K562 (cell line): ENCODE data around the gene KPNA1.

Source experiments
- FUS ChIP-seq: fragments of 200-400 bp; formaldehyde crosslinking; optimal IDR thresholded peaks from 2 replicates; pipeline ENCODE3; 2017; ENCODE audit warnings: low read depth, low read length
- GATA2 ChIP-seq: sonication (generic); formaldehyde crosslinking; IDR thresholded peaks from 2 replicates; pipeline ENCODE4 v1.4.0; 2020; ENCODE audit warnings: mild to moderate bottlenecking, missing genetic modification reagents
- MAFK ChIP-seq: IDR thresholded peaks from 2 replicates; pipeline ENCODE4 v1.6.1; 2011; ENCODE audit warnings: low read length, improper control_type of control experiment
- POLR2AphosphoS5 ChIP-seq: IDR thresholded peaks from 2 replicates; pipeline ENCODE4 v1.6.1; 2011; ENCODE audit warnings: mild to moderate bottlenecking, low read depth, low read length, moderate library complexity; ENCODE audit not compliant: control insufficient read depth, insufficient read depth
- RB1 ChIP-seq: fragments of 450-650 bp; IDR thresholded peaks from 2 replicates; pipeline ENCODE4 v1.6.1; 2017; ENCODE audit warnings: low read depth, mild to moderate bottlenecking
- TAL1 ChIP-seq: fragments of 450-650 bp; IDR thresholded peaks from 2 replicates; pipeline ENCODE4 v1.6.1; 2016; ENCODE audit warnings: mild to moderate bottlenecking
- TEAD2 ChIP-seq: fragments of 450-650 bp; IDR thresholded peaks from 2 replicates; pipeline ENCODE4 v1.6.1; 2016; ENCODE audit warnings: missing genetic modification characterization, control low read depth, missing compliant biosample characterization
- YY1 ChIP-seq, 3 experiments: IDR thresholded peaks; 2 replicates each; pipeline ENCODE4 v1.6.1; 2011; ENCODE audit warnings: low read length in 2 of 3, mild to moderate bottlenecking in 2 of 3, moderate library complexity in 2 of 3, borderline replicate concordance in 1 of 3, control low read depth in 1 of 3, low read depth in 1 of 3; ENCODE audit not compliant: insufficient read depth in 3 of 3, insufficient replicate concordance in 2 of 3, control insufficient read depth in 1 of 3, insufficient read length in 1 of 3; ENCODE audit errors: extremely low read depth in 1 of 3
- ZNF165 ChIP-seq: fragments of 250-450 bp; sonication (Bioruptor Pico); IDR thresholded peaks from 2 replicates; pipeline ENCODE4 v1.4.0; 2020; ENCODE audit warnings: borderline replicate concordance
- ZNF609 ChIP-seq: sonication (generic); formaldehyde crosslinking; IDR thresholded peaks from 2 replicates; pipeline ENCODE4 v1.8.1; 2023; ENCODE audit warnings: missing genetic modification reagents, mild to moderate bottlenecking, borderline replicate concordance

DNA sequence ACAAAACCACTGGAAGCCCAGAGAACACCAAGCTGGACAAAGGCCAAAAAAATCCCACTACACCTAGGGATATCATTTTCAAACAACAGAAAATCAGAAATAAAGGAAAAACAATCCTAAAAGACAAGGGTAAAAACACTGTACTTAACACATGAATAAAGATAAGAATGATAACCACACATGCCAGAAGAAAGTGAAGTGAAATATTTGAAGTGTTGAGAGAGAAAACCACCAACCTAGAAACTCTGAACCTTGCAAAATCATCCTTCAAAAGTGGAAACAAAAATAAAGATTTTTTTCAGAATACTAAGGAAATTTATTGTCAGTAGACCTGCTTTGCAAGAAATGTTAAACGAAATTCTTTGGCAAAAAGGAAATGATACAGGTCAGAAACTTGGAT, 45.1 kb downstream of the KPNA1 start:
- TF ChIP-seq YY1 (IDR thresholded peaks at IDR 0.05; ENCODE audit: borderline replicate concordance in 1 of 3, control insufficient read depth in 1 of 3, extremely low read depth in 1 of 3, insufficient read depth in 3 of 3, insufficient read length in 1 of 3, insufficient replicate concordance in 2 of 3, low read depth in 1 of 3, low read length in 2 of 3) (no peak), ZNF609 (CRISPR knock-in tag) (no peak), ZNF165 (CRISPR knock-in tag) (no peak), FUS (no peak), GATA2 (CRISPR knock-in tag) (no peak), POLR2AphosphoS5 (no peak), MAFK (no peak), TEAD2 (no peak), RB1 (no peak), TAL1 (no peak)
